ENCODE results near the gene ZIM2. TPM values are rescaled to one million over a fixed set of nuclear protein-coding genes. Genes with fewer than 3 reads are reported as not detected.

ZIM2 gene
- total and polyA plus RNA-seq, 2 donors, result 0.05 to 0.09 TPM

DNA sequence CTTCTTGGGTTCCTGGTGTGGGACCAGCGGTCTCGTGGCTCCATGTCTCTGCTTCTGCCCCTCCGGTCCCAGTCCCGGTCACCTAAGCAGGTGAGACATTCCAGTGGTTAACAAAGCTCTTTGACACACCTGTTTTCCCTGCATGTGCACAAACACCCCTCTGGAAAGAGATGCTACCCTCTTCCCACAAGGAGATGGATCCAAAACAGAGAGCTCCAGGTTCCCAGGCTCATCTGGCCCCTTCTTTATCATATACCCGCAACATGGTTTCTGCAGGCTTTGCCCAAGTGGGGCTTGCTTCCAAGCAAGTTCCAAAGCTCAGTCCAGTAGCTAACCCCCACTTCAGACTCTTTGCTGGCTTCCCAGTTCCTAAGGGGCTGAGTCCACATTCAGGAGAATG lies 17.8 kb downstream of the ZIM2 start:
- no peak overlapping the region for H3K4me3 ChIP-seq (ENCODE audit: low read length in 2 of 2)
- no peak overlapping the region for H3K27ac ChIP-seq (ENCODE audit: low read depth in 1 of 2, low read length in 1 of 2)
- no peaks in the 10 kb centered on the region for H3K4me1 ChIP-seq (ENCODE audit: control insufficient read depth in 2 of 2, insufficient read depth in 2 of 2, low read length in 2 of 2)
- H3K36me3 ChIP-seq (ENCODE audit: control insufficient read depth in 2 of 2, insufficient read depth in 2 of 2, low read length in 1 of 2), result no peaks in the 10 kb centered on the region
- no peak for DNase-seq (ENCODE audit: low read depth in 6 of 9, low spot score in 9 of 9)
- 95% methylated on average over 5 of the region's 5 CpGs for WGBS
- H3K27me3 ChIP-seq (ENCODE audit: control insufficient read depth in 2 of 2, insufficient read depth in 1 of 2, low read length in 1 of 2), result no peaks in the 10 kb centered on the region
- H3K9me3 ChIP-seq (ENCODE audit: control insufficient read depth in 2 of 2, insufficient read depth in 1 of 2, low read length in 1 of 2), result peaks cover 4 to 5% of the 10 kb centered on the region in 2 donors

DNA sequence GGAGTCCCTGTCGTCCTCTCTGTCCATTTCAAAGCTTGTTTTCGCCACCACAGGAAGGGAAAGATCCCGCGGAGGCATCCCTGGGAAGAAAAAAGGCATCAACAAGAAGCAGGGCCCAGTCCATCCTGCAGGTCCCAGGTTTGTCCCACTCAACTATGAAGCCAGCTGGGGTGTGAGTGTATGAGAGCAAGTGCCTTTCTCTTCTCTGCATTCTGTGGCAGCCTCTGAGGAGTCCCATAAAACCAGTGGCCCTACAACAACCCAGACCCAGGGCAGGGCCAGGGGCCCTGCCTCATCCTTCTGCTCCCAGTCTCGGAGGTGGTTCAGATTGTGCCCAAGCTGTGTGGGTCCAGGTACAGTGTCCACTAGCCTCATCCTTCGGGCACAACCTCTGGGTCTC lies 18.9 kb downstream of the ZIM2 start:
- H3K27ac ChIP-seq (ENCODE audit: low read depth in 1 of 2, low read length in 1 of 2), result no peak overlapping the region
- peaks cover 4 to 5% of the 10 kb centered on the region in 2 donors for H3K9me3 ChIP-seq (ENCODE audit: control insufficient read depth in 2 of 2, insufficient read depth in 1 of 2, low read length in 1 of 2)
- no peaks in the 10 kb centered on the region for H3K4me1 ChIP-seq (ENCODE audit: control insufficient read depth in 2 of 2, insufficient read depth in 2 of 2, low read length in 2 of 2)
- no peaks in the 10 kb centered on the region for H3K36me3 ChIP-seq (ENCODE audit: control insufficient read depth in 2 of 2, insufficient read depth in 2 of 2, low read length in 1 of 2)
- H3K4me3 ChIP-seq (ENCODE audit: low read length in 2 of 2), result no peak overlapping the region
- no peak for DNase-seq (ENCODE audit: low read depth in 6 of 9, low spot score in 9 of 9)
- no peaks in the 10 kb centered on the region for H3K27me3 ChIP-seq (ENCODE audit: control insufficient read depth in 2 of 2, insufficient read depth in 1 of 2, low read length in 1 of 2)
- WGBS, result 81% methylated on average over 6 of the region's 6 CpGs

DNA sequence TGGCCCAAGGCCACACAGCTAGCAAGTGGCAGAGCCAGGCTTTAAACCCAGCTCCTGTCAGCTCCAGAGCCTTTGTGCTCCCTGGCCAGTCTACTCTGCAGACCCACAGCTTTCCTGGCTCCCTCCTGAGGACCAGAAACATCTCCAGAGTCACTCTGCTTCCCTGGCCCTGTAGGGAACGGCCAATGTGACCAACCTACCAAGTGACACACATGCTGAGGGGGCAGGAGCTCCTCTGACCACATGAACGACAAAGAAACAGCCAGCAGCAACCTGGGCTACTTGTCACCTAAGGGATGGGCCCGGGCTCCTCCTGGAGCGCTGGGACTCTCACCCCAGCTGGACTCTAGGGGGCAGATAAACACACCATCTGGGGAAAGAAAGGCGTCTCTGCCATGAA lies 19.3 kb downstream of the ZIM2 start:
- Histone ChIP-seq H3K27ac (ENCODE audit: low read depth in 1 of 2, low read length in 1 of 2) (no peak overlapping the region), H3K27me3 (ENCODE audit: control insufficient read depth in 2 of 2, insufficient read depth in 1 of 2, low read length in 1 of 2) (no peaks in the 10 kb centered on the region), H3K4me1 (ENCODE audit: control insufficient read depth in 2 of 2, insufficient read depth in 2 of 2, low read length in 2 of 2) (no peaks in the 10 kb centered on the region), H3K4me3 (ENCODE audit: low read length in 2 of 2) (no peak overlapping the region), H3K9me3 (ENCODE audit: control insufficient read depth in 2 of 2, insufficient read depth in 1 of 2, low read length in 1 of 2) (peaks cover 4 to 5% of the 10 kb centered on the region in 2 donors), H3K36me3 (ENCODE audit: control insufficient read depth in 2 of 2, insufficient read depth in 2 of 2, low read length in 1 of 2) (no peaks in the 10 kb centered on the region)
- 69% methylated on average over 5 of the region's 5 CpGs for WGBS
- DNase-seq (ENCODE audit: low read depth in 6 of 9, low spot score in 9 of 9), result no peak

DNA sequence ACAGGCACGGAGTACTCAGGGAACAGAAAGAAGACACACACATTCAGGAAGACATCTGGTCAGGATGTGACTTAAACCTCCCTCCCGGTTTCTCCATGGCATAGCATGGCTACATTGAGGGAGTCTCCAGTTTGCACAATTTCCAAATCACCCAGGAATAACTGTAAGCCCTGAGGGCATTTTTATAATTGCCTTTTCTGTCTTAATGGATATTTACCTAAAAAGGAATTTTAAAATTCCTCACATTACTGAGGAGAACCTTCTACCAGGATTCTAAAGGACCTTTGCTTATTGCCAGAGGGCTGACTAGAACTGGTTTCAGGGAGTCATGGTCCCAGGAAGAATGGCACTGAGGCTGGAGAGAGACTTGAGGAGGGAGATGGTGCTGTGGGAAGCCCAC lies 21.4 kb downstream of the ZIM2 start:
- H3K27me3 ChIP-seq (ENCODE audit: control insufficient read depth in 2 of 2, insufficient read depth in 1 of 2, low read length in 1 of 2), result no peaks in the 10 kb centered on the region
- H3K4me1 ChIP-seq (ENCODE audit: control insufficient read depth in 2 of 2, insufficient read depth in 2 of 2, low read length in 2 of 2), result no peaks in the 10 kb centered on the region
- WGBS, result 92% methylated on average over 2 of the region's 2 CpGs
- H3K27ac ChIP-seq (ENCODE audit: low read depth in 1 of 2, low read length in 1 of 2), result no peak overlapping the region
- no peak for DNase-seq (ENCODE audit: low read depth in 6 of 9, low spot score in 9 of 9)
- peaks cover 3 to 4% of the 10 kb centered on the region in 2 donors for H3K9me3 ChIP-seq (ENCODE audit: control insufficient read depth in 2 of 2, insufficient read depth in 1 of 2, low read length in 1 of 2)
- H3K4me3 ChIP-seq (ENCODE audit: low read length in 2 of 2), result no peak overlapping the region
- H3K36me3 ChIP-seq (ENCODE audit: control insufficient read depth in 2 of 2, insufficient read depth in 2 of 2, low read length in 1 of 2), result no peaks in the 10 kb centered on the region

DNA sequence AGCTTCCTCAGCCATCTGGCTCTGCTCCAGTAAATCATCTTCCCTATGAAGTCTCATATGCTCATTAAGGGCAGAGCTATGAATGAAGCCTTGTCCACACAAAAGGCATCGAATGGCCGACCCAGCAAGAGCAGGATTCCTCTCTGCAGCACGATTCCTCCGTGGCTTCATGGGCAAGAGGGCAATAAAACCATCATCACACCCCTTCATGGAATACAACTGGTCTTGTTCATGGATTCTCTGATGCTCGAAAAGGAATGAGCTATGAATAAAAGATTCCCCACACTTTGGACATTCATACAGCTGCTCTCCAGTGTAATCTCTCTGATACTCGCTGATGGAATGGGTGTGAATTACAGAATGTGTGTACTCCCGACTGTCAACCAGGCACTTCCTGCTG lies 25.9 kb downstream of the ZIM2 start:
- WGBS, result 93% methylated on average over 7 of the region's 7 CpGs
- Histone ChIP-seq H3K9me3 (ENCODE audit: control insufficient read depth in 2 of 2, insufficient read depth in 1 of 2, low read length in 1 of 2) (peaks cover 4 to 6% of the 10 kb centered on the region in 2 donors), H3K36me3 (ENCODE audit: control insufficient read depth in 2 of 2, insufficient read depth in 2 of 2, low read length in 1 of 2) (no peaks in the 10 kb centered on the region), H3K4me3 (ENCODE audit: low read length in 2 of 2) (no peak overlapping the region), H3K4me1 (ENCODE audit: control insufficient read depth in 2 of 2, insufficient read depth in 2 of 2, low read length in 2 of 2) (no peaks in the 10 kb centered on the region), H3K27me3 (ENCODE audit: control insufficient read depth in 2 of 2, insufficient read depth in 1 of 2, low read length in 1 of 2) (no peaks in the 10 kb centered on the region), H3K27ac (ENCODE audit: low read depth in 1 of 2, low read length in 1 of 2) (no peak overlapping the region)
- DNase-seq (ENCODE audit: low read depth in 6 of 9, low spot score in 9 of 9), result no peak

DNA sequence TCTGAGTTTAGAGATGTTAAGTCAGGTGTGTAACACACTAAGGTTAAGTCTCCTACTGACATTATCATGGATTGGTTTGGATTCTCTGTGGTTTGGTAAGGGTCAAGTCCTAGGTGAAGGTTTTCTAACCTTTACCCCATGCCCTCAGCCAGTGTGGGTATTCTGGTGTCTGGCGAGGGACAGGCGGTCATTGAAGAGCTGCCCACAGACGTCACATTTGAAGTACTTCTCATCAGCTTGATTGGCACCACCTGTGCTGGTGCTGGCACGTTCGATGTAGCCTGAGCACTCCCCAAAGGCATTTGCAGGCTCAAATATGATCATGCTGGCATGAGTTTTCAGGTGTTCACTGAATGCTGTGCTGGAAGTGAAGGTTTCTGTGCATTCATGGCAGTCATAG lies 27.0 kb downstream of the ZIM2 start:
- Histone ChIP-seq H3K36me3 (ENCODE audit: control insufficient read depth in 2 of 2, insufficient read depth in 2 of 2, low read length in 1 of 2) (no peaks in the 10 kb centered on the region), H3K27ac (ENCODE audit: low read depth in 1 of 2, low read length in 1 of 2) (no peak overlapping the region), H3K4me3 (ENCODE audit: low read length in 2 of 2) (no peak overlapping the region), H3K9me3 (ENCODE audit: control insufficient read depth in 2 of 2, insufficient read depth in 1 of 2, low read length in 1 of 2) (peaks cover 4 to 8% of the 10 kb centered on the region in 2 donors), H3K27me3 (ENCODE audit: control insufficient read depth in 2 of 2, insufficient read depth in 1 of 2, low read length in 1 of 2) (no peaks in the 10 kb centered on the region), H3K4me1 (ENCODE audit: control insufficient read depth in 2 of 2, insufficient read depth in 2 of 2, low read length in 2 of 2) (no peaks in the 10 kb centered on the region)
- WGBS, result 92% methylated on average over 5 of the region's 5 CpGs
- no peak for DNase-seq (ENCODE audit: low read depth in 6 of 9, low spot score in 9 of 9)

DNA sequence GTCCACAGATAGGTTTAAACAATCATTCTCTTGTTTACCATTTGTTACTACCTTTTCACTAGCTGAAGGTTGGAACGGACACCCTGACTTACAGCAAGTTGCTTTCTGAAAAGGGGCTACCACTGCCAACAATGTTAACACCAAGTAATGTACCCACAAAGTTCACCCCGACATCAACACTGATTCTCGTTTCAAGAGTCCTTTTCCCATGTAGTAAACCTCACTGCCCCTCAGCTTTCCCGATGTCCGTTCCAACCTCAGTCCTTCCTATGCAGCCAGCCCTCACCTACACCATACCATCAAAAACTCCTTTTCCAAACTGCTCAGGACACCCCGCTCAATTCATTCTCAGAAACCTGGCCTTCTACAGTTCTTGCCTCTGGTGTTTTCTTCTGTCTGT lies 29.0 kb downstream of the ZIM2 start:
- Histone ChIP-seq H3K4me1 (ENCODE audit: control insufficient read depth in 2 of 2, insufficient read depth in 2 of 2, low read length in 2 of 2) (no peaks in the 10 kb centered on the region), H3K27me3 (ENCODE audit: control insufficient read depth in 2 of 2, insufficient read depth in 1 of 2, low read length in 1 of 2) (no peaks in the 10 kb centered on the region), H3K4me3 (ENCODE audit: low read length in 2 of 2) (no peak overlapping the region), H3K27ac (ENCODE audit: low read depth in 1 of 2, low read length in 1 of 2) (no peak overlapping the region), H3K36me3 (ENCODE audit: control insufficient read depth in 2 of 2, insufficient read depth in 2 of 2, low read length in 1 of 2) (no peaks in the 10 kb centered on the region), H3K9me3 (ENCODE audit: control insufficient read depth in 2 of 2, insufficient read depth in 1 of 2, low read length in 1 of 2) (peaks cover 4 to 9% of the 10 kb centered on the region in 2 donors)
- DNase-seq (ENCODE audit: low read depth in 6 of 9, low spot score in 9 of 9), result no peak
- 70% methylated on average over 6 of the region's 6 CpGs for WGBS

DNA sequence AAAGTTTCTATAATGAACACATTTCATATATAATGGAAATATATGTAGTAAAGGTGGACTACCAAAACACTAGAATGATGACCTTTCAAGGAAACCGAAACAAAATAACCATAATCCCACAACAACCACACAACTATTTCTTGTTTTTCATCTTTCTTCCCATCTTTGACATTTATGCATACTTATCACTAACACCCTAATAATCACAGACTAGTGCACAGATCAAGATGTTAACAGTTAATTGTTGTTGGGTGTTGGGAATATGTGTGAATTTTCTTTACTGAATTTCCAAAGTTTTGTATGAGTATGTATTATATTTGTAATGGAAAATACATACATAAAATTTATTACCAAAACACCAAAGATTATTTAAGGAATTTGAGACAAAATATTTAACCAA lies 30.3 kb downstream of the ZIM2 start:
- DNase-seq (ENCODE audit: low read depth in 6 of 9, low spot score in 9 of 9), result no peak
- H3K27me3 ChIP-seq (ENCODE audit: control insufficient read depth in 2 of 2, insufficient read depth in 1 of 2, low read length in 1 of 2), result no peaks in the 10 kb centered on the region
- H3K4me1 ChIP-seq (ENCODE audit: control insufficient read depth in 2 of 2, insufficient read depth in 2 of 2, low read length in 2 of 2), result no peaks in the 10 kb centered on the region
- no peaks in the 10 kb centered on the region for H3K36me3 ChIP-seq (ENCODE audit: control insufficient read depth in 2 of 2, insufficient read depth in 2 of 2, low read length in 1 of 2)
- peaks cover 4 to 9% of the 10 kb centered on the region in 2 donors for H3K9me3 ChIP-seq (ENCODE audit: control insufficient read depth in 2 of 2, insufficient read depth in 1 of 2, low read length in 1 of 2)
- H3K27ac ChIP-seq (ENCODE audit: low read depth in 1 of 2, low read length in 1 of 2), result no peak overlapping the region
- WGBS, result 93% methylated on average over 1 of the region's 1 CpG
- H3K4me3 ChIP-seq (ENCODE audit: low read length in 2 of 2), result no peak overlapping the region

DNA sequence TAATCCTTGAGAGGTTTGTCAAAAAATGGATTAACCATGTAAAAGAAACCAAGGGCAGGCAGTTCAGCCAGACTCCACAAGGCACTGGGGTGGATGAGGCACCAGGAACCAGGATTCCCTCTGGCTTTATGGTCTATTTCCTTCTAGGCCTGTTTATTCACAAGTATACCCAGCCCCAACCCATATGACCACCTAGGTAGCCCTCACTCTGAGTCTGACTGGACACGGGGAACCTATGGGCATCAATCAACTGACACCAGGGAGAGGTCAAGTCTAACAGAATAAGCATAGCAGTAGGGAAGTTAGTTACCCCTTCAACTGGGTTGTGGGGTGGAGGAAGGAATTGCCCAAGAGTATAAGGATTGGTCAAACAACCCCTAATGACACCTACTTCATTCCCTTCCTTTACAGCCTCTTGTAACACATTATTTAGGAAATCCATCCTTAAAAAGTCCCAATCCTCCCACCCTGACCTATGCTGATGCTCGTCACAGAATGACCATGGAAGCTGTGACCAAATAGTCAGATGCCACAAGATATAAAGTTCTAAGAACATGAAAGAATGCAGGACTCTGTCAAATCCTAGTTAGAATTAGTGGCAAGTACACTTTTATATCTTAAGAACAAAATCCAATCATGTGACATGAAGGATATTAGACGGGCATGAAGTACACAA lies 31.7 kb downstream of the ZIM2 start:
- DNase-seq (ENCODE audit: low read depth in 6 of 9, low spot score in 9 of 9), result no peak
- WGBS, result 90% methylated on average over 3 of the region's 3 CpGs
- Histone ChIP-seq H3K4me1 (ENCODE audit: control insufficient read depth in 2 of 2, insufficient read depth in 2 of 2, low read length in 2 of 2) (no peaks in the 10 kb centered on the region), H3K9me3 (ENCODE audit: control insufficient read depth in 2 of 2, insufficient read depth in 1 of 2, low read length in 1 of 2) (peaks cover 5 to 6% of the 10 kb centered on the region in 2 donors), H3K27me3 (ENCODE audit: control insufficient read depth in 2 of 2, insufficient read depth in 1 of 2, low read length in 1 of 2) (no peaks in the 10 kb centered on the region), H3K4me3 (ENCODE audit: low read length in 2 of 2) (no peak overlapping the region), H3K27ac (ENCODE audit: low read depth in 1 of 2, low read length in 1 of 2) (no peak overlapping the region), H3K36me3 (ENCODE audit: control insufficient read depth in 2 of 2, insufficient read depth in 2 of 2, low read length in 1 of 2) (no peaks in the 10 kb centered on the region)
